ENCODE results near the gene RABGEF1. TPM values are rescaled to one million over a fixed set of nuclear protein-coding genes. Genes with fewer than 3 reads are reported as not detected.
A peak's percentile ranks its signal among the peaks of the same experiment; 100 is the strongest.

The RABGEF1 gene
- total RNA-seq, 1 donor from 2014 or later = 36.5 TPM

DNA sequence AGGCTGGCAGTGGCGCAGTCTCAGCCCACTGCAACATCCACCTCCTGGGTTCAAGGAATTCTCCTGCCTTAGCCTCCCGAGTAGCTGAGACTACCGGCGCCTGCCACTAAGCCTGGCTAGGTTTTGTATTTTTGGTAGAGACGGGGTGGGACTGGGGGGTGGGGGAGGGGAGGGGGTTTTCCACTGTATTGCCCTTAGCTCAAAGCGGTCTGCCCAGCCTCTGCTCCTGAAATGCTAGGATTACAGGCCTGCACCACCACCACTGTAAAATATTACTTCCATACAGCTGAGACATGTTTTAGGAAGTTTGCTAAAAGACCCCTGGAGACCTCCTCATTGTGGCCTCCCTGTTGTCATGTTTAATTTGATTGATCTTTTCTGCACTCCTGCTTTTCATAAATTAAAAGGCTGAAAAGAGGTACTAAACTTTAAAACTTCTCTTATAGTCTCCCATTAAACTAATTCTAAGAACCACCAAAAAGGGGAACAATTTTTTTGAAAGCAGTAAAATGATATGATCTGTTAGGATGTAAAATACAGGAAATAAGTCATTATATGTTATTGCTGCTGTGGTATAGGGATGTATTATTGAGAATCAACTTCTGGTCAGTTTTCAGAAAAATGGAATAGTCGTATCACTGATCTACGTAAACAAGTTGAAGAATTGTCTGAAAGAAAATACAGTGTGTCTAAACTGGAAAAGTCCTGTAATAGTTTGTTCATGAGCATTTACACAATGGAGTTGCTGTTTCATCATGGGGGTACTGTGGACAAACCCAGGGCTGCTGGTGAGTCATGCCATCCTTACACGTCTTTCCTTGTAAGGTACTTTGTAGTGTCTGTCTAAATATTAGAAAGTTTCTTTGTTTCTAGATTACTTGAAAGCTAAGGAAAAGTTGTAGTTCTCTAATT lies 107.6 kb downstream of the RABGEF1 start:
- TF ChIP-seq EZH2 (IDR thresholded peaks at IDR 0.05) (no peak), EZH2phosphoT487 (IDR thresholded peaks at IDR 0.05) (no peak)
- TF ChIP-seq, protein P1, sequence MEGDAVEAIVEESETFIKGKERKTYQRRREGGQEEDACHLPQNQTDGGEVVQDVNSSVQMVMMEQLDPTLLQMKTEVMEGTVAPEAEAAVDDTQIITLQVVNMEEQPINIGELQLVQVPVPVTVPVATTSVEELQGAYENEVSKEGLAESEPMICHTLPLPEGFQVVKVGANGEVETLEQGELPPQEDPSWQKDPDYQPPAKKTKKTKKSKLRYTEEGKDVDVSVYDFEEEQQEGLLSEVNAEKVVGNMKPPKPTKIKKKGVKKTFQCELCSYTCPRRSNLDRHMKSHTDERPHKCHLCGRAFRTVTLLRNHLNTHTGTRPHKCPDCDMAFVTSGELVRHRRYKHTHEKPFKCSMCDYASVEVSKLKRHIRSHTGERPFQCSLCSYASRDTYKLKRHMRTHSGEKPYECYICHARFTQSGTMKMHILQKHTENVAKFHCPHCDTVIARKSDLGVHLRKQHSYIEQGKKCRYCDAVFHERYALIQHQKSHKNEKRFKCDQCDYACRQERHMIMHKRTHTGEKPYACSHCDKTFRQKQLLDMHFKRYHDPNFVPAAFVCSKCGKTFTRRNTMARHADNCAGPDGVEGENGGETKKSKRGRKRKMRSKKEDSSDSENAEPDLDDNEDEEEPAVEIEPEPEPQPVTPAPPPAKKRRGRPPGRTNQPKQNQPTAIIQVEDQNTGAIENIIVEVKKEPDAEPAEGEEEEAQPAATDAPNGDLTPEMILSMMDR (IDR thresholded peaks at IDR 0.05) = no peak
- H3K9me3 Mint-ChIP-seq = no peaks in the 10 kb centered on the region
- H3K27me3 Mint-ChIP-seq (ENCODE audit: insufficient read depth, low read depth) = peaks cover 4% of the 10 kb centered on the region
- Histone ChIP-seq H3K9ac (no peak overlapping the region), H3K4me3 (no peak overlapping the region), H2AFZ (replicated peaks) (peak overlapping the region; percentile 82), H3K79me2 (ENCODE audit: low read depth) (peaks cover 7% of the 10 kb centered on the region), H4K20me1 (ENCODE audit: low read depth) (no peaks in the 10 kb centered on the region), H3K4me1 (peaks cover 11% of the 10 kb centered on the region), H3K27me3 (no peaks in the 10 kb centered on the region), H3K9me3 (ENCODE audit: low read depth) (no peaks in the 10 kb centered on the region), H3K4me2 (peak overlapping the region; percentile 44), H3K36me3 (no peaks in the 10 kb centered on the region), H3F3A (ENCODE audit: low read depth) (peaks cover 22% of the 10 kb centered on the region), H3K27ac (no peak overlapping the region)
- H3K36me3 Mint-ChIP-seq = no peaks in the 10 kb centered on the region
- peak; percentile 12 for DNase-seq (ENCODE audit: low spot score)
- no peak overlapping the region for H3K4me3 Mint-ChIP-seq
- H3K4me1 Mint-ChIP-seq = peaks cover 23% of the 10 kb centered on the region
- H3K27ac Mint-ChIP-seq = no peak overlapping the region

DNA sequence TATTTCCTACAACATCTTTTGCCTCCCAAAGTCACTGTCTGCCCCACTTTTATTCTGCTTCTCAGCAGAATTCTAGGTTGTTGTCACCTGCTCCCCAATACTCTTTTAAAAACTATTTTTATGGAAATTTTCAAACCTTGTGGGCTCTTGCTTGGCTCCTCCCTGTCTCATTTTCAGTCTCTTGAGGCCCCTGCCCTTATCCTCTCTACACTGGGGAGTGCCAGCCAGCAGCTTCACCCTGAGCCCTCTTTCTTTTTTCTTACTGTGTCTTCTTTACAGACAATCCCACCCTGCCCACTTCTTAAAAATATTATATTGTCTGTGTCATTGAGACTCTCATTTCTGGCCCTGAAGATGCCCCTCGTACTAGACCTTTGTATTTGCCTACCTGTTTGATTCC lies 118.8 kb downstream of the RABGEF1 start:
- Mint-ChIP-seq H3K4me3 (no peak overlapping the region), H3K27me3 (ENCODE audit: insufficient read depth, low read depth) (no peaks in the 10 kb centered on the region), H3K9me3 (no peaks in the 10 kb centered on the region), H3K4me1 (peaks cover 4% of the 10 kb centered on the region), H3K27ac (no peak overlapping the region), H3K36me3 (peaks cover 3% of the 10 kb centered on the region)
- H3K36me3 ChIP-seq = no peaks in the 10 kb centered on the region
- no peak overlapping the region for H3K4me2 ChIP-seq
- no peak overlapping the region for H3K4me3 ChIP-seq
- no peaks in the 10 kb centered on the region for H3K27me3 ChIP-seq
- H3K4me1 ChIP-seq = no peaks in the 10 kb centered on the region
- H3K27ac ChIP-seq = no peak overlapping the region
- no peak overlapping the region for H3K9ac ChIP-seq
- TF ChIP-seq EZH2 (IDR thresholded peaks at IDR 0.05) (no peak), EZH2phosphoT487 (IDR thresholded peaks at IDR 0.05) (no peak)
- TF ChIP-seq, protein P1 (IDR thresholded peaks at IDR 0.05) = no peak
- H3K79me2 ChIP-seq (ENCODE audit: low read depth) = no peaks in the 10 kb centered on the region
- H2AFZ ChIP-seq (replicated peaks) = no peak overlapping the region
- H3K9me3 ChIP-seq (ENCODE audit: low read depth) = no peaks in the 10 kb centered on the region
- DNase-seq (ENCODE audit: low spot score) = no peak
- H4K20me1 ChIP-seq (ENCODE audit: low read depth) = no peaks in the 10 kb centered on the region
- no peaks in the 10 kb centered on the region for H3F3A ChIP-seq (ENCODE audit: low read depth)

DNA sequence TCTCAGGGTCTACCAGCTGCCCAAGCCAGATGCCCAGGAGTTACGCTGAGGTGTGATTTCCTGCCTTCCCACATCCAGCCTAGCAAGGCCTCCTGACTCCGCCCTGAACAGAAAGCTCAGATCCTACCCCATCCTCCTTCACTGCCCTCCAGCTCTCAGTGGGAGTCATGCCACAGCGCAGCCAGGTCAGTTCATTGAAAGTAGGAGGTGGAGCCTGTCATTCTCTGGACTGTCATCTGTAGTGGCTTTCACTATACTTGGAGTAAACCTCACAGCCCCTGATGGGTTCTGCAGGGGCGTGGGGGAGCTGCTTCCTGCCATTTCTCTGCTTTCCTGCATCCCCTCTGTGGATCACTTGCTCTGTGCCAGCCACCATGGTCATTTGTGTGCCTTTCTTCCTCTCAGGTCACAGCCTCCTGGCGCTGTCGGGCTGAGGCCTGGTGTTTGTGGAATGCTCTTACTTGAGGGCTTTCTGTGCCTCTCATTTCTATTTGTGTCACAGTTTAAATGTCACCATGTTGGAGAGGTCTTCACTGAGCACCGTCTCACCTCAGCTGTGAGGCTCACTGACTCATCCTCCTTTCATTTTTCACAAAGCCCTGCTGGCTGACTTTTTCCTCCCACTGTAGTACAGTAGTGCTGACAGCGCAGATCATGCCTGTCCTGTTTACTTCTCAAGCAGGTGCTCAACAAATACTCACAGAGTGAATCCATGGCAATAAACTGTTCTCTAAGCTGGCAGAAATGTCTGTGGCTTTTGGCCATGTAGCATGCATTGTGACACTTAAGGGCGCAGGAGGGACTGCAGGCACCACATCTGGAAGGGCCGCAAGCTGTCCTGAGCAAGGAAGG lies 119.5 kb downstream of the RABGEF1 start:
- peak; percentile 15 for DNase-seq (ENCODE audit: low spot score)
- H3K9ac ChIP-seq = no peak overlapping the region
- Mint-ChIP-seq H3K27ac (no peak overlapping the region), H3K4me1 (peaks cover 4% of the 10 kb centered on the region), H3K36me3 (peaks cover 2% of the 10 kb centered on the region), H3K4me3 (no peak overlapping the region), H3K9me3 (no peaks in the 10 kb centered on the region), H3K27me3 (ENCODE audit: insufficient read depth, low read depth) (no peaks in the 10 kb centered on the region)
- no peak overlapping the region for H3K27ac ChIP-seq
- H4K20me1 ChIP-seq (ENCODE audit: low read depth) = no peaks in the 10 kb centered on the region
- no peaks in the 10 kb centered on the region for H3K9me3 ChIP-seq (ENCODE audit: low read depth)
- H3K4me1 ChIP-seq = peaks cover 2% of the 10 kb centered on the region
- H3K4me2 ChIP-seq = no peak overlapping the region
- H3F3A ChIP-seq (ENCODE audit: low read depth) = no peaks in the 10 kb centered on the region
- TF ChIP-seq EZH2phosphoT487 (IDR thresholded peaks at IDR 0.05) (no peak), EZH2 (IDR thresholded peaks at IDR 0.05) (no peak)
- TF ChIP-seq, protein P1 (IDR thresholded peaks at IDR 0.05) = no peak
- no peak overlapping the region for H3K4me3 ChIP-seq
- no peak overlapping the region for H2AFZ ChIP-seq (replicated peaks)
- H3K36me3 ChIP-seq = no peaks in the 10 kb centered on the region
- no peaks in the 10 kb centered on the region for H3K79me2 ChIP-seq (ENCODE audit: low read depth)
- H3K27me3 ChIP-seq = no peaks in the 10 kb centered on the region

All from neural progenitor cell (in vitro differentiated cells).